Right atrium auricular region (tissue), 2 donors: ENCODE results near the gene C1QTNF6. TPM values are rescaled to one million over a fixed set of nuclear protein-coding genes. Genes with fewer than 3 reads are reported as not detected.

Source experiments
- DNase-seq: peaks from one replicate; pipeline ENCODE4 v3.0.0-alpha.2; 2019; ENCODE audit warnings: low spot score
- H3K27ac ChIP-seq, 2 donors: fragments of 200-600 bp; sonication (generic); 1 replicate in 1 of 2; 2 replicates in 1 of 2; pipeline ENCODE4 v1.5.1; 2016 to 2019
- H3K27me3 ChIP-seq, 2 donors: fragments of 200-600 bp; sonication (generic); one replicate each; pipeline versions ENCODE4 v1.5.1 to v1.6.0; 2017 to 2019
- H3K36me3 ChIP-seq: fragments of 200-600 bp; sonication (generic); one replicate; pipeline ENCODE4 v1.5.1; 2016
- H3K4me1 ChIP-seq, 2 donors: fragments of 200-600 bp; sonication (generic); one replicate each; pipeline versions ENCODE4 v1.5.1 to v1.6.0; 2017 to 2019
- H3K4me3 ChIP-seq, 2 donors: fragments of 200-600 bp; sonication (generic); 1 replicate in 1 of 2; 2 replicates in 1 of 2; pipeline ENCODE4 v1.5.1; 2017 to 2019; ENCODE audit warnings: mild to moderate bottlenecking in 1 of 2, moderate library complexity in 1 of 2
- H3K9me3 ChIP-seq, 2 donors: fragments of 200-600 bp; sonication (generic); one replicate each; pipeline ENCODE4 v1.5.1; 2019
- total RNA-seq, 2 donors: library from RNA; depleted of rRNA; stranded (reverse); fragments of >200 nt; gene quantifications; one replicate each; pipeline ENCODE4 v1.1.0, GENCODE V29; 2016
- TF ChIP-seq, protein P1 (sequence below), 2 donors: fragments of 200-600 bp; sonication (generic); IDR thresholded peaks; one replicate each; pipeline ENCODE4 v1.5.1; 2019; ENCODE audit warnings: antibody characterized with exemption in 2 of 2

The C1QTNF6 gene
- total RNA-seq, 2 donors from 2014 or later: 1.6 to 2.2 TPM

DNA sequence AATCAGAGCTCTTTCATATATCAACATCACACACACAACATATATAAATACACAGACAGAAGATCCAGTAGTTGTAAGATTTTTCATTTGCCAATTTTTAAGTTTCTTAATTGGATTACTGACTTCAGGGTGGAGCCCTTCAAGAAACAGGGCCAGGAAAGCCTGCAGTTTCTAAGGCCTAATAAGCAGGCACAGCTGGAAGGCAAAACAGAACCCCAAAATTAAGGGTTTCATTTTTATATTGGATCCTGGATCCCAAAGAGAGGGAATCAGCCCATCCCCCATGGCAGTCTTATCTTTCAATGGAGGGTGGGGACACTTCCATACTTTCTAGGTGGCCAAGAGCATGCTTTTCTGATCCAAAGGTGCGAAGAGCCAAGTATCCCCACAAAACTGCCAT is 4.7 kb upstream of the C1QTNF6 start:
- no peaks in the 10 kb centered on the region for H3K27me3 ChIP-seq
- no peak for DNase-seq
- TF ChIP-seq, protein P1, sequence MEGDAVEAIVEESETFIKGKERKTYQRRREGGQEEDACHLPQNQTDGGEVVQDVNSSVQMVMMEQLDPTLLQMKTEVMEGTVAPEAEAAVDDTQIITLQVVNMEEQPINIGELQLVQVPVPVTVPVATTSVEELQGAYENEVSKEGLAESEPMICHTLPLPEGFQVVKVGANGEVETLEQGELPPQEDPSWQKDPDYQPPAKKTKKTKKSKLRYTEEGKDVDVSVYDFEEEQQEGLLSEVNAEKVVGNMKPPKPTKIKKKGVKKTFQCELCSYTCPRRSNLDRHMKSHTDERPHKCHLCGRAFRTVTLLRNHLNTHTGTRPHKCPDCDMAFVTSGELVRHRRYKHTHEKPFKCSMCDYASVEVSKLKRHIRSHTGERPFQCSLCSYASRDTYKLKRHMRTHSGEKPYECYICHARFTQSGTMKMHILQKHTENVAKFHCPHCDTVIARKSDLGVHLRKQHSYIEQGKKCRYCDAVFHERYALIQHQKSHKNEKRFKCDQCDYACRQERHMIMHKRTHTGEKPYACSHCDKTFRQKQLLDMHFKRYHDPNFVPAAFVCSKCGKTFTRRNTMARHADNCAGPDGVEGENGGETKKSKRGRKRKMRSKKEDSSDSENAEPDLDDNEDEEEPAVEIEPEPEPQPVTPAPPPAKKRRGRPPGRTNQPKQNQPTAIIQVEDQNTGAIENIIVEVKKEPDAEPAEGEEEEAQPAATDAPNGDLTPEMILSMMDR (IDR thresholded peaks at IDR 0.05): no peak
- no peaks in the 10 kb centered on the region for H3K9me3 ChIP-seq
- H3K4me1 ChIP-seq: peaks cover 0 to 56% of the 10 kb centered on the region in 2 donors
- peak overlapping the region in 1 of 2 donors; percentile 47 for H3K27ac ChIP-seq
- H3K36me3 ChIP-seq: no peaks in the 10 kb centered on the region
- no peak overlapping the region for H3K4me3 ChIP-seq

DNA sequence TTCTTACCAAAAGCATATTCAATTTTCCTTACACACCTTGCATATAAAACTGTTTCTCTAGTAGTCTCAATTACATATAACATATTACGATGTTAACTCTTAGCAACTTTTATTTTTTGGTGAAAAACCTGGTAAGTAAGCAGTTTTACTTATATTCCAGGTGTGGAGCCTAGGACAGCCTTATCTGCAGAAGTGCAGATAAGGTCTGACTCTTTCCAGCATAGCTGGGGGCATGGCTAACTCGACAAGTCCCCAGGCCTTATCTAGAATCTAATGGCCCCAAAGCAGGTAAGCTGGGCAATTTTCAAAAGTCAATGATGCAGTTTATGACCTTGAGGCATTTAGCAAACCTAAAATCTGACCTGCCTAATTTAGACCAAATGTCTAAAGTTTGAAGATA is 4.2 kb upstream of the C1QTNF6 start:
- no peak for DNase-seq
- Histone ChIP-seq H3K9me3 (no peaks in the 10 kb centered on the region), H3K27ac (no peak overlapping the region), H3K27me3 (no peaks in the 10 kb centered on the region), H3K4me3 (no peak overlapping the region), H3K36me3 (no peaks in the 10 kb centered on the region), H3K4me1 (peaks cover 0 to 56% of the 10 kb centered on the region in 2 donors)
- TF ChIP-seq, protein P1 (IDR thresholded peaks at IDR 0.05): no peak

DNA sequence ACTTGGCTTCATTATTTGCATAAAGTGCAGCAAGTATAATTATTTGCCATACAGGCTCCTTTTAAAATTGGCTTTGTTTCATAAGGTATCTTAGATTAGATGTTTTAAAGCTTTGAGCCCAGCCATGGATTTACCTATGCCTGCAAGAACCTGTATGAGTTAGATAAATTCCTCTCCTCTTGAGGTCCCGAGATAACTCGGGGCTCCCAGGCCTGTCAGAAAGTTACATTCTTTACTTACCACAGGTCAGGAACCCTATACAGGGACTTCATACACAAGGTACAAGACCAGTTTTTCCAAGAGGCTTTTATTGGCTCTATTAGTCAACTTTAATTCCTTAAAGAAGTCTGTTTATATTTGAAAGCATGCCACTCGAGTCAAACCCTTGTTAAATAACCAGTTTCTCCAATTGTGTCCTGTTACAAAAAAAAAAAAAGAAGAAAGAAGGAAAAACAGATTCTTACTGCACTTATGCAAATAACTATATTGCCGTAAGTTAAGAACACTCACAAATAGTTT is 2.3 kb upstream of the C1QTNF6 start:
- no peaks in the 10 kb centered on the region for H3K36me3 ChIP-seq
- no peak overlapping the region for H3K4me3 ChIP-seq
- TF ChIP-seq, protein P1 (IDR thresholded peaks at IDR 0.05): no peak
- H3K27ac ChIP-seq: no peak overlapping the region
- peaks cover 0 to 50% of the 10 kb centered on the region in 2 donors for H3K4me1 ChIP-seq
- no peak for DNase-seq
- no peaks in the 10 kb centered on the region for H3K9me3 ChIP-seq
- no peaks in the 10 kb centered on the region for H3K27me3 ChIP-seq

DNA sequence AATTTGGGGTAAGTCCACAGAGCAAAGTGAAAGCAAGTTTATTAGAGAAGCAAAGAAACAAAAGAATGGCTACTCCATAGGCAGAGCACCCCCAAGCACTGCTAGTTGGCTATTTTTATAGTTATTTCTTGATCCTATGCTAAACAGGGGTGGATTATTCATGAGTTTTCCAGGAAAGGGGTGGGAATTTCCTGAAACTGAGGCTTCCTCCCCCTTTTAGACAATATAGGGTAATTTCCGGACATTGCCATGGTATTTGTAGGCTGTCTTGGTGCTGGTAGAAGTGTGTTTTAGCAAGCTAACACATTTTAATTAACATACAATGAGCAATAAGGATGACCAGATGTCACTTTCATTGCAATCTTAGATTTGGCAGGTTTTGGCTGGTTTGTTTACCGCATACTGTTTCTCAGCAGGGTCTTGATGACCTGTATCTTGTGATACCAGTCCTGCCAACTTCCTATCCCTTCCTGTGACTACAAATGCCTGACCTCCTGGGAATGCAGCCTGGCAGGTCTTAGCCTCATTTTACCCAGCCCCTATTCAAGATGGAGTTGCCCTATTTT is 937 bp upstream of the C1QTNF6 start:
- no peaks in the 10 kb centered on the region for H3K27me3 ChIP-seq
- H3K9me3 ChIP-seq: no peaks in the 10 kb centered on the region
- peak overlapping the region; percentile 82 to 91 for H3K27ac ChIP-seq
- no peak for DNase-seq
- TF ChIP-seq, protein P1 (IDR thresholded peaks at IDR 0.05): no peak
- H3K36me3 ChIP-seq: no peaks in the 10 kb centered on the region
- H3K4me1 ChIP-seq: peaks cover 0 to 49% of the 10 kb centered on the region in 2 donors
- H3K4me3 ChIP-seq: no peak overlapping the region

DNA sequence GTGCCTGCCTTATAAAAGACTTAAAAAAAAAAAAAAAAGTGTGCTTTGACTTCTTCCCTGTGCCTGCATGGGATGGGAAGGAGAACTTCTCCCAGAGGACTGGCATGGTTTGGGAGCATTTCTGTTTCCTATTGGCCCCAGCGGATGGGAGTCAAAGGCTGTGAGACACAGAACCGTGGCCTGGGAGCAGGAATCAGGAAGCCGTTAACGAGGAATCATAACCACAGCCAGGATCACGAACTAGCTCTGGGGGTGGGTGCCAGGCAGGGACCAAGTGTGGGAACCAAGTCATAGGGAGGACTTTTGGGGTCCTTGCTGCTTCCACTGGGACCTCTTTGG is 526 bp downstream of the C1QTNF6 start:
- no peak for DNase-seq
- H3K9me3 ChIP-seq: no peaks in the 10 kb centered on the region
- peak overlapping the region; percentile 82 to 91 for H3K27ac ChIP-seq
- H3K27me3 ChIP-seq: no peaks in the 10 kb centered on the region
- H3K4me3 ChIP-seq: peak overlapping the region; percentile 32 to 39
- no peaks in the 10 kb centered on the region for H3K36me3 ChIP-seq
- H3K4me1 ChIP-seq: peaks cover 0 to 43% of the 10 kb centered on the region in 2 donors
- TF ChIP-seq, protein P1 (IDR thresholded peaks at IDR 0.05): no peak
